Liver (tissue), 9 donors: ENCODE measurements around the gene HOXC6. TPM values are rescaled to one million over a fixed set of nuclear protein-coding genes. Genes with fewer than 3 reads are reported as not detected.

Experiments
- DNase-seq: peaks from one replicate; pipeline ENCODE4 v3.0.0-alpha.2; 2017; ENCODE audit warnings: low spot score
- H3K27ac ChIP-seq, 2 donors: one replicate each; pipeline ENCODE4 v1.7.0; 2013; ENCODE audit warnings: inconsistent platforms in 2 of 2, low read length in 2 of 2, control low read depth in 1 of 2, low read depth in 1 of 2, mild to moderate bottlenecking in 1 of 2
- H3K27me3 ChIP-seq, 4 donors: one replicate each; pipeline versions ENCODE4 v1.6.1 to v1.7.0; 2013; ENCODE audit warnings: low read length in 3 of 4, inconsistent platforms in 1 of 4, mild to moderate bottlenecking in 1 of 4, moderate library complexity in 1 of 4; ENCODE audit not compliant: control insufficient read depth in 4 of 4, insufficient read depth in 4 of 4
- H3K36me3 ChIP-seq, 4 donors: one replicate each; pipeline versions ENCODE4 v1.6.1 to v1.7.0; 2013; ENCODE audit warnings: low read length in 3 of 4, mild to moderate bottlenecking in 3 of 4, low read depth in 1 of 4, moderate library complexity in 1 of 4; ENCODE audit not compliant: control insufficient read depth in 4 of 4, insufficient read depth in 3 of 4
- H3K4me1 ChIP-seq, 4 donors: one replicate each; pipeline versions ENCODE4 v1.6.1 to v1.7.0; 2013; ENCODE audit warnings: low read length in 3 of 4, mild to moderate bottlenecking in 3 of 4, moderate library complexity in 1 of 4; ENCODE audit not compliant: control insufficient read depth in 4 of 4, insufficient read depth in 4 of 4
- H3K4me3 ChIP-seq, 3 donors: one replicate each; pipeline versions ENCODE4 v1.6.1 to v1.7.0; 2013; ENCODE audit warnings: low read length in 3 of 3, control low read depth in 1 of 3, low read depth in 1 of 3, mild to moderate bottlenecking in 1 of 3
- H3K9ac ChIP-seq, 2 donors: one replicate each; pipeline ENCODE4 v1.7.0; 2013; ENCODE audit warnings: low read length in 2 of 2, mild to moderate bottlenecking in 2 of 2, moderate library complexity in 2 of 2, control low read depth in 1 of 2, low read depth in 1 of 2
- H3K9me3 ChIP-seq, 4 donors: one replicate each; pipeline versions ENCODE4 v1.6.1 to v1.7.0; 2013; ENCODE audit warnings: low read length in 3 of 4; ENCODE audit not compliant: control insufficient read depth in 4 of 4
- EGR1 ChIP-seq, 2 donors: IDR thresholded peaks; 2 replicates each; pipeline ENCODE4 v1.6.1; 2016 to 2018; ENCODE audit warnings: antibody characterized with exemption in 2 of 2, low read depth in 2 of 2
- FOXA1 ChIP-seq: IDR thresholded peaks from 2 replicates; pipeline ENCODE4 v1.6.1; 2016; ENCODE audit warnings: antibody characterized with exemption
- FOXA2 ChIP-seq: IDR thresholded peaks from 2 replicates; pipeline ENCODE4 v1.6.1; 2016; ENCODE audit warnings: antibody characterized with exemption
- GABPA ChIP-seq, 2 donors: IDR thresholded peaks in 1 of 2; conservative IDR thresholded peaks in 1 of 2; 2 replicates each; pipeline ENCODE4 v1.6.1; 2016; ENCODE audit warnings: antibody characterized with exemption in 2 of 2, mild to moderate bottlenecking in 1 of 2, moderate library complexity in 1 of 2
- HNF4A ChIP-seq, 2 donors: conservative IDR thresholded peaks; 2 replicates each; pipeline ENCODE4 v1.6.1; 2016; ENCODE audit warnings: antibody characterized with exemption in 2 of 2, mild to moderate bottlenecking in 2 of 2
- RXRA ChIP-seq, 2 donors: IDR thresholded peaks; 2 replicates each; pipeline ENCODE4 v1.6.1; 2017 to 2018; ENCODE audit warnings: antibody characterized with exemption in 2 of 2, mild to moderate bottlenecking in 1 of 2
- SP1 ChIP-seq: IDR thresholded peaks from 2 replicates; pipeline ENCODE4 v1.6.1; 2018; ENCODE audit warnings: antibody characterized with exemption, mild to moderate bottlenecking
- WGBS: extraction: QIAGEN DNeasy Blood & Tissue Kit; methylation state at CpG from one replicate; pipeline ENCODE4 v1.1.7; 2013; 5-methylcytosine and 5-hydroxymethylcytosine counted together
- polyA plus RNA-seq, 2 donors: library from polyadenylated mRNA; stranded (reverse) in 1 of 2; unstranded in 1 of 2; fragments of 200-250 nt in 1 of 2; fragments of >200 nt in 1 of 2; fragmentation: Nextera tagmentation in 1 of 2; extraction: Ambion mirVana in 1 of 2; gene quantifications; one replicate each; pipeline versions ENCODE4 v1.2.1 to v1.2.3, GENCODE V29; 2013 to 2015
- total RNA-seq, 2 donors: library from RNA; depleted of rRNA; stranded (reverse); fragments of >200 nt; gene quantifications; one replicate each; pipeline ENCODE4 v1.2.3, GENCODE V29; 2014
- TF ChIP-seq, protein P1 (sequence below): IDR thresholded peaks from 2 replicates; pipeline ENCODE4 v1.6.1; 2016; ENCODE audit warnings: antibody characterized with exemption, mild to moderate bottlenecking
- TF ChIP-seq, protein P2 (sequence below): IDR thresholded peaks from 2 replicates; pipeline ENCODE4 v1.6.1; 2016; ENCODE audit warnings: antibody characterized with exemption
- TF ChIP-seq, protein P3 (sequence below): IDR thresholded peaks from 2 replicates; pipeline ENCODE4 v1.6.1; 2016; ENCODE audit warnings: antibody characterized with exemption
- donor health status: healthy.
- donor health status: healthy.
- donor health status: healthy.
- donor health status: healthy.
- donor health status: healthy.

HOXC6 gene
- total and polyA plus RNA-seq, 4 donors = 0.33 TPM; not detected in 3

DNA sequence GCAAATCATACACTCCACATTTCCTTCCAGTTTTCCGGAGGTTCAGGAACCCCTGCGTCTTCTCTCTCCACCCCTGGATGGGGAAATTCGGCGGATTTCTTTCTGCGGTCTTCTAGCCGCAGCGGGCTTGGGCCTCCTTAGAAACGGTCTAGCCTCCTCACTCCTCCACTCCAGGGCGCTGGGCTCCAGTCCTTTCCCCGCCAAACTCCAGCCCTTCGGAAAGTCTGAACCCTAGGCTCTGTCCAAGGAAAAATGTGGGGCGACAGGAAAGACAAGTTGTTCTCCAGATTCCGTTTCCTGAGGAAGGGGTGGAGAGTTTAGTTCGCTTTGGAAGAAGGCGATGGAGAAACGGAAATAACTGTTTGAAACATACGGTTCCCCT is 44.7 kb upstream of the HOXC6 start:
- H3K9ac ChIP-seq = no peak overlapping the region
- peaks cover 0 to 7% (median 2%) of the 10 kb centered on the region in 4 donors for H3K9me3 ChIP-seq
- no peak for TF ChIP-seq EGR1 (IDR thresholded peaks at IDR 0.05; ENCODE audit: low read depth in 2 of 2)
- WGBS = 9% methylated on average over 17 of the region's 17 CpGs
- no peaks in the 10 kb centered on the region for H3K36me3 ChIP-seq
- no peak overlapping the region for H3K4me3 ChIP-seq
- H3K27ac ChIP-seq = no peak overlapping the region
- DNase-seq = no peak
- peaks cover 3 to 13% (median 8%) of the 10 kb centered on the region in 4 donors for H3K4me1 ChIP-seq
- peaks cover 14 to 33% (median 28%) of the 10 kb centered on the region in 4 donors for H3K27me3 ChIP-seq

DNA sequence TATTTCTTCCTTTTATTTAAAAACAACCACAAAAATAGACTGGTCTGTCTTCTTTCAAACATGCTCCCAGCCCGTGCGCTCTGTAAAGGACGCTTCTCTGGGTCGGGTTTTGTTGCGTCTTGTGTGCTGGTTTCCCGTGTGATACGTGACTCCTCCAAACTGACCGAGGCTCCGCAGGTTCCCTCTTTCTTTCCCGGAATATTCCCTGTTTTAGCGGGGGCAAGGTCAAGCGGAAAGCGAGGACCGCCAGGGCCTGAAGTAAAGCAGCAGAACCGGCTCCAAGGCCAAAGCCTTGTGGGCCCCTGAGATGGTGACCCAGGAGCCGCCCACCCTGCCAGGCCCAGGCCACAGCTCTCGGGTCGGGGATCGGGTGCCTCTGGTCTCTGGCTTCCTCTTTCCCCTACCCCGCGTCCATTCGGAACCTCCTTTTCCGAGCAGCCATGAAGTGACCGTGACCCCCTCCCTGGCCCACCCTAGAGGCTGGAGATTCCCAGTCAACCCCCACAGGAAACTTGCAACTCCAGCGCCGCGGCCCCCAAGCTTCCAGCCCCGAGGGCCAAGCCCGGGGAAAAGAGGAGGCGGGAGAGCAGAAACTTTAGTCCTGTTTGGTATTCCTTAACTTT is 44.2 kb upstream of the HOXC6 start:
- Histone ChIP-seq H3K27me3 (peaks cover 14 to 31% (median 27%) of the 10 kb centered on the region in 4 donors), H3K27ac (no peak overlapping the region), H3K9me3 (peaks cover 0 to 7% (median 2%) of the 10 kb centered on the region in 4 donors), H3K9ac (no peak overlapping the region), H3K4me3 (no peak overlapping the region), H3K36me3 (no peaks in the 10 kb centered on the region), H3K4me1 (peaks cover 3 to 13% (median 9%) of the 10 kb centered on the region in 4 donors)
- no peak for TF ChIP-seq FOXA2
- no peak for TF ChIP-seq GABPA (IDR thresholded peaks at IDR 0.05 in 1 of 2, conservative IDR thresholded peaks at IDR 0.05 in 1 of 2)
- TF ChIP-seq, protein P1, sequence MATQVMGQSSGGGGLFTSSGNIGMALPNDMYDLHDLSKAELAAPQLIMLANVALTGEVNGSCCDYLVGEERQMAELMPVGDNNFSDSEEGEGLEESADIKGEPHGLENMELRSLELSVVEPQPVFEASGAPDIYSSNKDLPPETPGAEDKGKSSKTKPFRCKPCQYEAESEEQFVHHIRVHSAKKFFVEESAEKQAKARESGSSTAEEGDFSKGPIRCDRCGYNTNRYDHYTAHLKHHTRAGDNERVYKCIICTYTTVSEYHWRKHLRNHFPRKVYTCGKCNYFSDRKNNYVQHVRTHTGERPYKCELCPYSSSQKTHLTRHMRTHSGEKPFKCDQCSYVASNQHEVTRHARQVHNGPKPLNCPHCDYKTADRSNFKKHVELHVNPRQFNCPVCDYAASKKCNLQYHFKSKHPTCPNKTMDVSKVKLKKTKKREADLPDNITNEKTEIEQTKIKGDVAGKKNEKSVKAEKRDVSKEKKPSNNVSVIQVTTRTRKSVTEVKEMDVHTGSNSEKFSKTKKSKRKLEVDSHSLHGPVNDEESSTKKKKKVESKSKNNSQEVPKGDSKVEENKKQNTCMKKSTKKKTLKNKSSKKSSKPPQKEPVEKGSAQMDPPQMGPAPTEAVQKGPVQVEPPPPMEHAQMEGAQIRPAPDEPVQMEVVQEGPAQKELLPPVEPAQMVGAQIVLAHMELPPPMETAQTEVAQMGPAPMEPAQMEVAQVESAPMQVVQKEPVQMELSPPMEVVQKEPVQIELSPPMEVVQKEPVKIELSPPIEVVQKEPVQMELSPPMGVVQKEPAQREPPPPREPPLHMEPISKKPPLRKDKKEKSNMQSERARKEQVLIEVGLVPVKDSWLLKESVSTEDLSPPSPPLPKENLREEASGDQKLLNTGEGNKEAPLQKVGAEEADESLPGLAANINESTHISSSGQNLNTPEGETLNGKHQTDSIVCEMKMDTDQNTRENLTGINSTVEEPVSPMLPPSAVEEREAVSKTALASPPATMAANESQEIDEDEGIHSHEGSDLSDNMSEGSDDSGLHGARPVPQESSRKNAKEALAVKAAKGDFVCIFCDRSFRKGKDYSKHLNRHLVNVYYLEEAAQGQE = no peak
- no peak for TF ChIP-seq RXRA (IDR thresholded peaks at IDR 0.05)
- TF ChIP-seq, protein P2, sequence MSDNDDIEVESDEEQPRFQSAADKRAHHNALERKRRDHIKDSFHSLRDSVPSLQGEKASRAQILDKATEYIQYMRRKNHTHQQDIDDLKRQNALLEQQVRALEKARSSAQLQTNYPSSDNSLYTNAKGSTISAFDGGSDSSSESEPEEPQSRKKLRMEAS = no peak
- no peak for TF ChIP-seq FOXA1
- no peak for TF ChIP-seq SP1
- TF ChIP-seq HNF4A (conservative IDR thresholded peaks at IDR 0.05) = no peak
- TF ChIP-seq, protein P3, sequence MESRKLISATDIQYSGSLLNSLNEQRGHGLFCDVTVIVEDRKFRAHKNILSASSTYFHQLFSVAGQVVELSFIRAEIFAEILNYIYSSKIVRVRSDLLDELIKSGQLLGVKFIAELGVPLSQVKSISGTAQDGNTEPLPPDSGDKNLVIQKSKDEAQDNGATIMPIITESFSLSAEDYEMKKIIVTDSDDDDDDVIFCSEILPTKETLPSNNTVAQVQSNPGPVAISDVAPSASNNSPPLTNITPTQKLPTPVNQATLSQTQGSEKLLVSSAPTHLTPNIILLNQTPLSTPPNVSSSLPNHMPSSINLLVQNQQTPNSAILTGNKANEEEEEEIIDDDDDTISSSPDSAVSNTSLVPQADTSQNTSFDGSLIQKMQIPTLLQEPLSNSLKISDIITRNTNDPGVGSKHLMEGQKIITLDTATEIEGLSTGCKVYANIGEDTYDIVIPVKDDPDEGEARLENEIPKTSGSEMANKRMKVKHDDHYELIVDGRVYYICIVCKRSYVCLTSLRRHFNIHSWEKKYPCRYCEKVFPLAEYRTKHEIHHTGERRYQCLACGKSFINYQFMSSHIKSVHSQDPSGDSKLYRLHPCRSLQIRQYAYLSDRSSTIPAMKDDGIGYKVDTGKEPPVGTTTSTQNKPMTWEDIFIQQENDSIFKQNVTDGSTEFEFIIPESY = no peak
- 8% methylated on average over 30 of the region's 30 CpGs for WGBS
- DNase-seq = no peak
